Renal cortical epithelial cell (primary cell): Measurements from ENCODE around the gene NECAB2. TPM values are rescaled to one million over a fixed set of nuclear protein-coding genes. Genes with fewer than 3 reads are reported as not detected.

ENCODE experiments used
- DNase-seq: peaks from one replicate; pipeline ENCODE4 v3.0.0-alpha.2; 2011; ENCODE audit warnings: low read depth
- total RNA-seq: library from RNA; depleted of rRNA; stranded (reverse); fragments of >200 nt; gene quantifications from 2 replicates; pipeline ENCODE4 v1.2.3, GENCODE V29; 2014

NECAB2 gene
- total RNA-seq, 1 donor from 2014 or later = not detected

DNA sequence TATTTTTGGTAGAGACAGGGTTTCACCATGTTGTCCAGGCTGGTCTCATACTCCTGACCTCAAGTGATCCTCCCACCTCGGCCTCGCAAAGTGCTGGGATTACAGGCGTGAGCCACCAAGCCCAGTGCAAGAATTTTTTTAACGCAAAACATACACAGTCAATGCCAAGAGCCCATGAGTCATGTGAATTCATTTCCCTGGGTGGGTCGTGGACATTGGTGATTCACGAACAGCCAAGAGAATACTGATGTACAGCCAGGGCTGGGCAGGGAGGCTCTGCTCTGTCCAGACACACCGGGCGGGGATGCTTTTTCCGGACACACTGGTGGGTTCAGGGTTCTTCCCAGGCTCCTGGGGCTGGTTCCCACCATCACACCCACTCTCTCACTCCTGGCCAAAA, 56.8 kb downstream of the NECAB2 start:
- DNase-seq = no peak

DNA sequence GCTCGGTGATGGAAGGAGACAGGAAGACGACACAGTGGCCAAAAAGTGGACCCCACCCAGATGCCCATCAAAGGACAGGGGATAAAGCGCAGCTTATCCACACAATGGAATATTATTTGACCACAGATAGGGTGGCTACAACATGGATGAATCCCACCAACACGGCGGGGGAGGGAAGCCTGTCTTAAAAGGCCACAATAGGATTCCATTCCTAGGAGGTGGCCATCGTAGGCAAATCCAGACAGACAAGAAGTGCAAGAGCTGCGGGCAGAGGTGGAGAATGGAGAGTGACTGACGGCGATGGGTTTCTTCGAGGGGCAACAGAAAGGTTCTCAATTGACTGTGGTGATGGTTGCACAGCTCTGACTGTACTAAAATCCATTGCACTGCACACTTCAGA, 58.6 kb downstream of the NECAB2 start:
- DNase-seq = no peak

DNA sequence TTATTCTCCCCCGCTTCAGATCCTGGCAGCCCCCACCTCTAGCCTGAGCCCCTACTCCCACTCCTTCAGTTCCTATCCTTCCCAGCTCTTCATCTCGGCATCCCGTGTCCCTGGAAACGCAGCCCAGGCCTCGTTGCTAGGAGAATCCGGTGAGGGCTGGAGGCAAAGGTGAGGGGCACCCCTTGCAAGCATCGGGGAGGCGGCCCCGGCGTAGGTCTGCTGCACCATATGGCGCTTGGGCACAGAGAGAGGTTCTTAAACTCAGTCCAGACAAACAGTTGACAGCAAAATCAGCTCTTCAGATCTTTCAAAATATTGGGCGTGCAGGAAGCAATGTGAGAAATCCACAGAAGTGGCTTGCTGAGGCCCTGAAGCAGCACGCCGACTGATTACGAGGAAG, 59.6 kb downstream of the NECAB2 start:
- no peak for DNase-seq

DNA sequence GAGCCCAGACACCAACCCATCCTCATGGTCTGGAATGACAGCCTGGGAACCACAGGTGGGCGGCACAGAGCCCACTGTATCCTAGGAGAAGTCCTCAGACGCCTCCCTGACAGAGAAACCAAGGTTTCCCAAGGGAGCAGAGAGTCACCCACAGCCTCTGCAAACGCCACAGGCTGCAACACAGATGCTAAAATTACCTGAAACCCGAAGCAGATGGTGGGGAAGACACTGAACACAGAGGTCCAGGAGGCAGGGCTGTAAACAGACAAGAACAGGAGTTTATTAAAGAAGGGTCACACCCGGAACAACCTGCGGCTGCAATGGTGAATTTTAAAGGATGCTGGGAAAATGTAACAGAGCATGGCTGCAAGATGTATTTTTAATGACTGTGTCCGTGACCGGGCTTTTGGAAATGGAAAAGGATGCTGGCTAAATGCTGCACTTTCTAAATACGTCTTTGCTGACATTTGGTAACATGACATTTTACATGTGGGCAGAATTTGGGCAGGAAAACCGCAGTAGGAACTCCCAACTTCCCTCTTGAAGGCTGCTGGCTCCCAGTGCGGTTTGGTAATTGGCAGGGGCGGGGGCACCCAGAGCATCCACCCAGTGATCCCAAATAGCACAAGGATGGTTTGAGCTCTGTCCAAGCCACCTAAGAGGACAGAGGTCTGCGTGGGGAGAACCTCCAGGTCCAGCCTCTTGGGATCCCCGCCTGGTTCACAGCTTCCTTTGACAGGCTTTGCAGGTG, 61.4 kb downstream of the NECAB2 start:
- no peak for DNase-seq

DNA sequence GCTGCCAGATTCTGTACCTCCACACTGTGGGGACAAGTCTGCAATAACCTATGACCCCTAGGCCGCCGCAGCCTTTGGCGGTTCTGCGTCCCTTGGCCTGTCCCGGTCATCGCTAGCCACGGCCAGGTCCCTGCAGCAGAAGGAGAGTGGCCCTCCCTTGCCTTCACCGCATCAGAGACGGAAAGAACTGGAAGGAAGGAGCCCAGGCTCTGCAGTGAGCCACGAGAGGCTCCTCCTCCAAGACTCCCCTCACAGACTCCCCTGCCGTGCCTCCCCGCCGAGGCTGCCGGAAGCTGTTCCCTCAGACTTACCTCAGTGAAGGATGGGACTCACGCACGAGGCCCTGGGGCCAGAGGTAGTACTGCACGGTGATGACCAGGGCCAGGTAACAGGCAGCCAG, 63.5 kb downstream of the NECAB2 start:
- DNase-seq = no peak

DNA sequence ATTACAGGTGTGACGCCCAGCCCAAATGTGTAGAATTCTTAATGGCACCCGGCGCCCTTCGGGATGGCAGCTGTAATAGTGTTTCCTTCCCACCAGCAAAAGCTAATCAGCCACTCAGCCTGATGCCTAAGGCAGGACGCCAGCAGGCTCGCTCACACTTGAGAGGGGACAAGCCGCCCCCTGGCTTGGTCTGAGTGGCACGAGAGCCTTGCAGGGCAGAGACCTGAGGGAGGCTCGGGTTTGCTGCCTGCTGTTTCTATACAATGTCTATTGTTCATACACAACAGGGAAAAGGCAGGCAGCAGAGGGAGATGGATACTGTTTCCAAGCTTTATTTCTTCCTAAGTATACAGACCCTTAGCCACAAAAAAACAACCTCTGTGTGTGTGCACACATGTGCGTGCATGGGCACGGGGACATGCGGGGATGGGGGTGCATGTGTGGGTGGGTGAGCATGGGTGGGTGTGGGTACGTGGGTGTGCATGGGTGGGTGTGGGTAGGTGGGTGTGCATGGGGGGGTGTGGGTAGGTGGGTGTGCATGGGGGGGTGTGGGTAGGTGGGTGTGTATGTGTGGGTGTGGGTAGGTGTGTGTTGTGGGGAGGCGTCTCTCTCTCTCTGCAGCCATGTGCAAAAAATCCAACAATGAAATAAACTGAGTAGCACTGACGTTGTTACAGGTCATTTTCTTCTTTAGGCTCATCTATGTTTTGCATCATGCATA, 64.6 kb downstream of the NECAB2 start:
- no peak for DNase-seq

DNA sequence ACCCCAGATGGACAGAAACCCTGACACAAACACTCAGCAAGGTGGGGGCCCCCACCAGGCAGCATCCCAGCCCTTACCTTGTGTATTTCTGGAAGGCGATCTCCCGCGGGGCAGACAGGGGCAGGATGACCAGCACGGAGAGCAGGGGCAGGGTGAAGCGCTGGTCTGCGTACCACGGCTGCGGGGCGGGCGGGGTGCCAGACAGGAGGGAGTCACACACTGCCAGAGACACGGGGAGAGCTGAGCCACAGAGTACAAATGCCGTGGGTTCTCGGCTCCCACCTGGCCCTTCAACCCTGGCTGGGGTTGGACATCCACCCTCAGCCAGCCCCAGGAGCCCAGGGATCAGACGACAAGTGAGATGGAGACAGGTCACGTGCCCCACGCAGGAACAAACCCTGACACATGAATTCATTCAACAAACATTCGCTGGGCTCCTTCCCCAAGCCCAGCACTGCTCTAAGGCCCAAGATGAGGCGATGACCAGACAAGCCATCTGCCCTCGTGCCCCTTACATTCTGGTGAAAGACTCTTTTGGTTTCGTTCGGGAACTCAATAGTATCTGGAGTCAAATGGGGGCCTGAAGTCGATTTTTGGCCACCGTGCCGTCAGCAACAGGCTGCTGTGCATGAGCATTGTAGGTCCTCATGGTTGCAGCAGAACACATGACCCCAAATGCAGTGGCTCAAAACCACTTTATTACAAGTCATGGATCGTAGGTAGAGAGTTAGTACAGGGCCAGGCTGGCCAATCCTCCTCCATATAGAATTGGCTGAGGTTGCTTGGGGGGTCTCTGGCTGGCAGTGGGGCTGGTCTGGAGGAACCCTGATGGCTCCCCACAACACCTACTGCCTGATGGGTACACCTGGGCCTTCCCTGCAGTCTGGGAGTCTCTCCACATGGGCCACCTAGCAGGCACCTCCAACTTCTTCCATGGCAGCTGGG, 65.5 kb downstream of the NECAB2 start:
- no peak for DNase-seq

DNA sequence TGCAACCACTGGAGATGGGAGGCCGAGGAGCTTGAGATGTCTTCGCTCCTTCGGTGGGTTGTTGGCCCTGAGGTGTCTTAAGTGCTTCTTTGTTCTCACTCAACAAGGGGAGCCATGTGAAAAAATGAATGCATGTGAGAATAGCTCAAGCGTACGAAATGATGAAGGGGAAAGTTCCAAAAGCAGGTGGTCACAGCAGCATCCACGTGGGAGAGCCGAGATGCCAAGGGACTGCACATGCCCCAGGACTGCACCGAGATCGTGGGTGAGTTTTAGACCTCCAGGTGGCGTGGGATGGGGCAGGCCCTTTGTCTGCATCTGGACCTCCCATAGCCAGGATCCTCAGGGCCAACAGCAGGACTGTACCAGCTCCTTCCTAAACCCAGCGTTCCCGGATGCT, 66.5 kb downstream of the NECAB2 start:
- no peak for DNase-seq

DNA sequence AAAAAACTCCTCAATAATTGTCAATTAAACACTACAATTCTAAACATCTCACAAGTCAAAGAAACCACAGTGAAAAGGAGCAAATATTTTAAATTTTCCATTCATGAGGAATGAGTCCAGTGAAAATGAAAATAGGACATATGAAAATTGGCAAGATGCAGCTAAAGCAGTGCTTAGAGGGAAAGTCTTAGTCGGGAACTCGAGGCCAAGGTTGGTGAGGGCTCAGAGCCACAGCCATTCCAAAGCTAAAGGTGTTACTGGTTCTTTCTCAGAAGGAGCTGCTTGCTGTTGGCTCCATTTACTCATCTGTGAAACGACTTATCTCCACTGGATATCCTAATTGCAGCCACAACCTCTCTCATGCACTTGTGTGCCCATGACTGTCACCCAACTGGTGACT, 68.1 kb downstream of the NECAB2 start:
- DNase-seq = no peak

DNA sequence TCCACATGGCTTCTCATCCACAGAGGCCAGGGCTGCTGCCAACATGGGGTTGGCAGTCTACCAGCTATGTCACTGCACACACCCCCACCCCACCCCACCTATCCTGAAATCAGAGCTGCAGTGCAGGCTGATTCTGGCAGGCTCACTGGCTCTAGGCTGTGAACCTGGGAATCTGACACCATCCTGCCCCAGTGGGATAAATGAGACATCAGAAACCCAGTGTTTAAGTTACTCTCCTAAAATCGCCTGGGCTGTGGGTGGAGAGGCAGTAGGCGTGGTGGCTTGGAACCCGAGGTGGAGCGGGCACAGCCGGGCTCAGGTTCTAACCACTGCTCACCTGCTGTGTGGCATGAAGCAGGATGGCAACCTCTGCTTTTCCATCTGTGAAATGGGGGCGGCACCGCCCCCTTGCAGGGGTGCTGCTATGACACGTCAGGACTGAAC, 69.0 kb downstream of the NECAB2 start:
- DNase-seq = no peak

DNA sequence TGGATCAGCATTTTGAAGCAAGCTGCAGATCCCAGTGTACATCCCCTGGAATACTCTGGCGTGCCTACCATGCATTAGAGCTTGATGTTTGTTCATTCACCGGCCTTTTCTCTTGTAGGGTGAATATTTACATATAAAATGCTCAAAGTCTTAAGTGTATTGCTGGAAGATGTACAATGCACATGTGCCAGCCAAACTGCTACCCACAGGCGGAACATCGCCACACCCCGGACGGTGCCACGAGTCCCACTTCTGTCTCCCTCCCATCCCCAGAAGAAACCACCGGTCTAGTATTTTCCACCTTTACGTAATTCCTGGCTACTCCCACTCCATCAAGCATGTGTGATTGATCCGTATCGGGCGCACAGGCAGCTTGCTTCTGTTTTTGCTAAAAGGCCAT, 70.4 kb downstream of the NECAB2 start:
- no peak for DNase-seq

DNA sequence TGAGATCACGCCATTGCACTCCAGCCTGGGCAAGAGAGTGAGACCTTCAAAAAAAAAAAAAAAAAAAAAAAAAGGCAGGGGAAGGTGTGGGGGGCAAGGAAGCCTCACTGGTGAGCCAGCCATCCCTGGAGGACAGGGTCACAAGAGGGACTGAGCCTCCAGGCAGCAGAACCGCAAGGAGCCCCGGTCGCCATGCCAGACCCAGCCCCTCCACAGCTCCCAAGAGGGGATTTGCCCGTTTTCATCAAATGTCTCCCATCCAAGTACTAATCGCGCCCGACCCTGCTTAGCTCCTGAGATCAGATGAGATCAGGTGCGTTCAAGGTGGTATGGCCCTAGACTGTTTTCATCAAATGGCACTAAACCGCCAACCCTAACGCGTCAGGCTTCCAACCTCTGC, 71.7 kb downstream of the NECAB2 start:
- no peak for DNase-seq

DNA sequence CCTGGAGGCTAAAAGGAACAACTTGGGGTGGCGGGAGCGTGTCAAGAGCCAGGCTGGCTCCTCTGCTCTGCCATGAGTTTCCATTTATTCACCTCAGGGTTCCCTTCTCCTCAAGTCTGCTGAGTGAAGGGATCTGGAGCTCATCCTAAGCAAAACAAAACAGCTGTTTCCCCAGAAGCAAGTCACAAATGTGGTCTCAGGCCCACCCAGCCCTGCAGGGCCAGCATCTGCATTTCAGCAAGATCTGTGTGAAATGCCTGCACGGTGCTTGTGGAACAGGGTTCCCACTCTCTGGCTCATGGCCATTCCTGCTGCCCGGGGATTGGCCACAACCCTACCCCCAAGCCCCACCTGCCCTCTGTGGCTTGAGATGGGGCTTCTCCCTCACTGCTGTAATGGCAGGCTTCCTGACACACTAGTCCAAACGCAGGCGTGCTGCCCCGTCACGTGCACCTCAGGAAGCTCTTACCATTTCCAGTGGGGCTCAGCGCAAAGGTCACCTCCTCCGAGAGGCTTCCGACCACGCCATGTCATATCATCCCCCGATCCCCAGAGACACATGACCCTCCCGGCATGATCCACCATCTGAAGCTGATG, 72.3 kb downstream of the NECAB2 start:
- no peak for DNase-seq

DNA sequence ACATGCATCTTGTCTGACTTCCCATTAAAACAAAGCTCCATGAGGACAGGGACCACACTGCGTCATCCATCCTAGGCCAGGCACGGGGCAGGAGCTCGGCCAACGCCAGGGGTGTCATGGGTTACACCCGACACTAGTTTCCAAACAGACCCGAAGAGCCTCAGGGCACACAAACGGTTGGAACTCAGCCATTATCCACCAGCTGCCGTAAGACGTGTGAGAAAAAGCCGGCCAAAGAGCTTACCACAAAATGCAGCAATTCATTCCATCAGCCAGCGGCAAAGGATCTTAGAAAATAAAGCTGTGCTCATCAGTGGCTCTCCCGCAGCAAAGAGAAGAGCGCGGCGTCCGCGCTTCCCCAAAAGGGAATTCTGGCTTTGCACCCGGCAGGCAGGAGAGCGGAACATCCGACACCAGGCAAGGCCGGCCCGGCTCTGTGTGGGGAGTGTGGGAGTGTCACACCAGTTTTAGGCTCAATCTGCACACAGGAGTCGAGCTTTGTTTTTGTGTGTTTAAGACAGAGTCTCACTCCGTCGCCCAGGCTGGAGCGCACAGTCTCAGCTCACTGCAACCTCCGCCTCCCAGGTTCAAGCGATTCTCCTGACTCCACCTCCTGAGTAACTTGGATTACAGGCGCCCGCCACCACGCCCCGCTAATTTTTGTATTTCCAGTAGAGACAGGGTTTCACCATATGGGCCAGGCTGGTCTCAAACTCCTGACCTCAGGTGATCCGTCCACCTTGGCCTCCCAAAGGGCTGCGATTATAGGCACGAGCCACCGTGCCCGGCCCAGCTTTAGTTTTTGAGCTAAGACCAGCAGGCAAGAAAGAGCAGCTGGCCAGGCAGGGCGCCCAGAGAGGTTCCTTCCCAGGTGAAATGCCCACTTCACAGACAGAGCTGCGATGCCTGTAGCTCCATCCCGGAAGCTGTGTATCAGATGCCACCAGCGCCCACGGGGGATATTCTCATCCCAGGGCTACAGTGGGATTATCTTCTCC, 73.1 kb downstream of the NECAB2 start:
- peak; percentile 28 for DNase-seq

DNA sequence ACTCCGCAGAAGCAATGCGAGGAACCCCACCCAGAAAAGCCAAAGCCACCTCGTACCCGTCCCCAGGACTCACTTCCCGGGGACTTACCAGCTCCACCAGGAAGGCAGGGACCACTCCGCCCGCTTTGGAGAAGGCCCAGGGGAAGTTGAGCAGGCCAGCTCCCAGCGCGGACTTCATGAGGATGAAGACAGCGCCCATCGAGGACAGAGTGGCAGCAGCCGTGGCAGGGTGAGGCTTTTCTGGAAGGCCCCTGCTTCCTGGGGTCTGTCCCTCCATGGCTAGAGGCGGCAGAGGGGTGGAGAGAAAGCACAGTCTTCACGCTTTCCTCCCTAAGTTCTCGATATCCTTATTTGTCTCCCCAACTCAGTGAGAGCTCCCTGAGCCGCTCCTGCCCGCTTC, 73.8 kb downstream of the NECAB2 start:
- DNase-seq = no peak

DNA sequence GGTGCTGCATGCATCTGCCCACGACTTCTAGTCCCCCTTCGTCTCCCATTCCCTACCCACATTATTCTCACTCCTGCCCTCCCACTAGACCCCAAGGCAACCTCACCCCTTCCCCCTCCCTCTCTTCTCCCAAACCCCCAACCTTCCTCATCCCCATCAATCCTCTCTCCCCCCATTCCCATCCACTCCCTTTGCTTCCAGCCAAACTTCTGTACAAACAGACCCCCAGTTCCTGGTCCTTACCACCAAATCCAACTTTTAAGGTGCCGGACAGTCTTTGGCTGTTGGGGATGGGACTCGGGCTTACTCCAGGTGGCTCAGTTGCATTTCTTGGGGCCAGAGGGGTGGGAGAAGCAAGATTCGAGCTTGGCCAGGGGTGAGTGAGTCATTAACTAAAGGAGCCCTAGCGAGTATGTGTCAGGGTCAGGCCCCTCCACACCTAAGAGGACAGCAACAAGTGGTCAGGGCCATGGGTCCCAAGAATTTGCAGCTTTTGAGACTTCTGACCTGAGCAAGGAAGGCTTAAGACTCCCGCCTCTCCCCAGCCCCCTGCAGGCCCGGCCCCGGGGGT, 74.3 kb downstream of the NECAB2 start, which contains the start of gene SLC38A8:
Gene SLC38A8, minus strand, starts transcription at position 488 of the 571 bp plus-strand sequence. CDS start 638 bp downstream, outside the sequence.
- DNase-seq = no peak

DNA sequence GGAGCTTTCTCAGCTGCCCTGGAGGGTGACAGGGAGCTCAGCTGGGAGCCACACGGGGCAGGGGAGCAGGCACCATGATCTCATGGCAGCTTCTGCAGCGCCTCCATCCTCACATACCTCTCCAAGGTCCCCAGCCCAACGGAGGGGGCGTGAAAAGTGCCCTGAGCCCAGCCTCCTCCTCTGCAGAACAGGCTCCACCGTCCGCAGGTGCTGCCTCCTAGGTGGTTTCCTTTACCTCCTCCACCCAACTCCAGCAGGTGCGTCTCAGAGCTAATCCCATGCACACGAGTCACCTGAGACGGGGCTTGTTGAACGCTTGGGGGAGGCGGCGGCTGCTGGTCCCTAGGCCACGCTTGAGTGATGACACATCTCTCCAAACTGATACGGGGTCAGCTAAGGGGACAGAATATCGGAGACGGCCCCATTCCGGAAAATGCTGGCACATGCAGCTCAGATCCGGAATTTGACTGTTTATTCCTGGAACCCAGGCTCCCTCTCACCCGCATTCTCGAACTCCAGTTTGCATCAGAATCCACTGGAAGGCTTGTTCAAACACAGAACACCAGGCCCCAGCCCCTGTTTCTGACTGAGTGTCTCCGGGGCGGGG, 74.9 kb downstream of the NECAB2 start:
- DNase-seq = no peak

DNA sequence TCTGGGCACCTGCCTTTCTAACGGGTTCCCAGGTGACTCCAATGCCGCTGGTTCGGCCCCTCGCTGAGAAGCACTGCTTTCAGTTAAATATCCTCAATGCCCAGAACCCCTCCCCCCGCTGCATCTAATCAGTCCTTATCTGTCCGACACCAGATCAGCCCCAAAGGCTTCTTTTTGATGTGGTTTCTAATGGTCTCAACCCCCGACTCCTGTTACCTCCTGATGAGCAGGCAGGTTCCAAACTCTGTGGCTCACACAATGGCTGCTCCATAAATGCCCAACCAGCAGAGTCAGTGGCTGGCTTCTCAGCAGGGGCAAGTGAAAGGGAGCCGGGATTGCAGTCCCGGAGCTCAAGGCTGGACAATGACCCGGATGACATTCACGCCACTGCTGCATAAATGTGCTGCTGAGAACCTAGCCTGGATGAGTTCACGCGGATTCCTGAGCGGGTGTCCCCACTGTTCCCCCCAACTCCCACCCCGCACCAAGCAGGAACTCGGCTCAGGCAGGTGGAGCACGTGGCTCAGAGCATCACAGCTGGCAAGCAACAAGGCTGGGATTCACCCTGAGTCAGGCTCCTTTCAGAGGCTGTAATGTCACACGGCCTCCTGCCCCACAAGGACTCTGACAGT, 75.6 kb downstream of the NECAB2 start:
- DNase-seq = no peak

DNA sequence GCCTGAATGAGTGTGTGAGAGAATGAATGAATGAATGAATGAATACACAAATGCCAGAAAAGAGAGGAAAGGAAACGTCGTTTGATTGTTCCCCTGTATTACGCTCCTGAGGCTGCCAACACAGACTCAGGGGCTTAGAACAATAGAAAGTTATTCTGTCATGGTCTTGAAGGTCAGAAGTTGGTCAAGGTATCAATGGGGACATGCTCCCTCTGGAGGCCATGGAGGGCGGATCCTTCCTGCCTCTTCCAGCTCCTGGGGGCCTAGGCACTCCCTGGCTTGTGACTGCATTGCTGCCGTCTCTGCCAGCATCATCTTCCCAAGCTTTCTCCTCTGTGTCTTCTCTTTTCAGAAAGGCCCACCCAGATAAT, 76.1 kb downstream of the NECAB2 start:
- DNase-seq = peak; percentile 41
